Measurements from ENCODE around the gene RHBDL1.

- no peak for TF ChIP-seq CTCF (IDR thresholded peaks at IDR 0.05 in 2 of 3, conservative IDR thresholded peaks at IDR 0.05 in 1 of 3; ENCODE audit: control insufficient read depth in 2 of 3, extremely low read depth in 1 of 3, insufficient read depth in 1 of 3, low read depth in 3 of 3, low read length in 3 of 3)
- no peak for TF ChIP-seq RAD21 (IDR thresholded peaks at IDR 0.05; ENCODE audit: insufficient read depth, low read depth, low read length)
- TF ChIP-seq CREM (IDR thresholded peaks at IDR 0.05; ENCODE audit: low read depth): no peak
- TF ChIP-seq IRF3 (IDR thresholded peaks at IDR 0.05): no peak
- TF ChIP-seq EGR1 (IDR thresholded peaks at IDR 0.05; ENCODE audit: borderline replicate concordance in 1 of 2, low read depth in 2 of 2, low read length in 2 of 2): no peak
- TF ChIP-seq RFX5 (IDR thresholded peaks at IDR 0.05; ENCODE audit: low read depth, low read length): no peak
- no peak for TF ChIP-seq TCF7 (IDR thresholded peaks at IDR 0.05; ENCODE audit: borderline replicate concordance)
- no peak for TF ChIP-seq PML (IDR thresholded peaks at IDR 0.05; ENCODE audit: low read length)
- no peak for TF ChIP-seq REST (IDR thresholded peaks at IDR 0.05; ENCODE audit: low read depth, low read length)
- no peak for TF ChIP-seq LARP7 (IDR thresholded peaks at IDR 0.05)
- TF ChIP-seq SIX5 (IDR thresholded peaks at IDR 0.05; ENCODE audit: low read depth, low read length, severe bottlenecking): no peak
- no peak for TF ChIP-seq TAF1 (IDR thresholded peaks at IDR 0.05; ENCODE audit: borderline replicate concordance, low read depth, low read length)
- TF ChIP-seq MXI1 (IDR thresholded peaks at IDR 0.05; ENCODE audit: low read depth, low read length): no peak
Observed at GRCh38 chr16:640614-641013, 34.9 kb upstream of the RHBDL1 start.
